Endothelial cell of umbilical vein (primary cell): ENCODE results near the gene COL13A1. TPM values are rescaled to one million over a fixed set of nuclear protein-coding genes. Genes with fewer than 3 reads are reported as not detected.

ENCODE experiments used
- BruUV-seq: library from RNA; stranded (reverse); fragments of 400-500 nt; replicated peaks from 2 replicates; lab custom pipeline; 2021; lab: Mats Ljungman, UMichigan
- CTCF ChIA-PET: fragments of 300-600, 350-600 bp; sonication (Branson Sonifier 250); formaldehyde crosslinking; loops from one replicate; lab custom pipeline; 2021; ENCODE audit warnings: antibody characterized with exemption, inconsistent platforms; lab: Charles Lee
- POLR2A ChIA-PET: fragments of 300-600, 350-600 bp; sonication (Branson Sonifier 250); formaldehyde crosslinking; loops from one replicate; lab custom pipeline; 2021; ENCODE audit warnings: antibody characterized with exemption, inconsistent platforms; lab: Charles Lee
- DNase-seq: peaks from one replicate; pipeline ENCODE4 v3.0.0-alpha.2; 2011; ENCODE audit warnings: low read depth, low spot score
- FAIRE-seq: peaks from 2 replicates; lab custom pipeline; 2011; peaks lifted over from hg19 to GRCh38; lab: Jason Lieb, UNC
- H2AFZ ChIP-seq: 2 replicates; pipeline ENCODE4 v1.6.0; 2012; ENCODE audit warnings: low read depth, low read length, control low read depth, inconsistent platforms
- H3K27ac ChIP-seq: 2 replicates; pipeline ENCODE4 v1.5.1; 2011; ENCODE audit warnings: low read depth, mild to moderate bottlenecking, control low read depth, low read length, moderate library complexity; ENCODE audit not compliant: insufficient read depth
- H3K27me3 ChIP-seq, 2 experiments: 2 replicates each; pipeline versions ENCODE4 v1.6.0 to v1.6.1; 2011; ENCODE audit warnings: low read length in 2 of 2, mixed read lengths in 1 of 2; ENCODE audit not compliant: control insufficient read depth in 2 of 2, insufficient read depth in 2 of 2
- H3K36me3 ChIP-seq, 2 experiments: 2 replicates in 1 of 2; 3 replicates in 1 of 2; pipeline ENCODE4 v1.5.1; 2011; ENCODE audit warnings: low read length in 2 of 2, mild to moderate bottlenecking in 1 of 2, moderate library complexity in 1 of 2; ENCODE audit not compliant: control insufficient read depth in 2 of 2, insufficient read depth in 2 of 2; ENCODE audit errors: extremely low read depth in 1 of 2
- H3K4me1 ChIP-seq: 3 replicates; pipeline ENCODE4 v1.5.1; 2011; ENCODE audit warnings: mild to moderate bottlenecking, low read length; ENCODE audit not compliant: control insufficient read depth, insufficient read depth; ENCODE audit errors: extremely low read depth
- H3K4me2 ChIP-seq: 2 replicates; pipeline ENCODE4 v1.6.1; 2011; ENCODE audit warnings: low read length, control low read depth, mixed read lengths; ENCODE audit not compliant: insufficient read depth
- H3K4me3 ChIP-seq, 3 experiments: fragments of 200-600 bp in 1 of 3; sonication (generic), shearing (Covaris generic) in 1 of 3; replicated peaks in 1 of 3; 2 replicates each; pipeline ENCODE4 v1.5.1; 2011 to 2016; ENCODE audit warnings: control low read depth in 3 of 3, low read length in 3 of 3, mild to moderate bottlenecking in 2 of 3, inconsistent platforms in 1 of 3, low read depth in 1 of 3, moderate library complexity in 1 of 3; ENCODE audit not compliant: insufficient read depth in 1 of 3
- H3K79me2 ChIP-seq: 2 replicates; pipeline ENCODE4 v1.6.0; 2012; ENCODE audit warnings: low read length, inconsistent platforms; ENCODE audit not compliant: control insufficient read depth, insufficient read depth
- H3K9ac ChIP-seq: replicated peaks from 2 replicates; pipeline ENCODE3; 2011; ENCODE audit warnings: low read length, control low read depth; ENCODE audit not compliant: insufficient read depth; ENCODE audit errors: extremely low read depth
- H3K9me1 ChIP-seq: replicated peaks from 3 replicates; pipeline ENCODE4 v1.6.0; 2011; ENCODE audit warnings: mild to moderate bottlenecking, low read length; ENCODE audit not compliant: control insufficient read depth, insufficient read depth; ENCODE audit errors: extremely low read depth
- H3K9me3 ChIP-seq: replicated peaks from 2 replicates; pipeline ENCODE4 v1.5.1; 2012; ENCODE audit warnings: low read length, inconsistent platforms; ENCODE audit not compliant: control insufficient read depth, insufficient read depth
- H4K20me1 ChIP-seq: replicated peaks from 2 replicates; pipeline ENCODE3; 2011; ENCODE audit warnings: mild to moderate bottlenecking, low read length; ENCODE audit not compliant: control insufficient read depth, insufficient read depth; ENCODE audit errors: extremely low read depth
- EZH2 ChIP-seq: IDR thresholded peaks from 2 replicates; pipeline ENCODE4 v1.6.1; 2012; ENCODE audit warnings: borderline replicate concordance, low read depth, mild to moderate bottlenecking, moderate library complexity, low read length, inconsistent platforms; ENCODE audit not compliant: severe bottlenecking
- FOS ChIP-seq: IDR thresholded peaks from 2 replicates; pipeline ENCODE4 v1.6.1; 2011; ENCODE audit warnings: mild to moderate bottlenecking, low read length, moderate library complexity, borderline replicate concordance; ENCODE audit not compliant: insufficient read depth
- GATA2 ChIP-seq: IDR thresholded peaks from 2 replicates; pipeline ENCODE4 v1.7.0; 2011; ENCODE audit warnings: low read depth, mild to moderate bottlenecking, moderate library complexity, mixed read lengths, low read length; ENCODE audit not compliant: insufficient read length, insufficient read depth
- JUN ChIP-seq: IDR thresholded peaks from 2 replicates; pipeline ENCODE4 v1.6.1; 2011; ENCODE audit warnings: borderline replicate concordance, low read depth; ENCODE audit not compliant: insufficient read length, insufficient read depth
- MYC ChIP-seq: IDR thresholded peaks from one replicate; pipeline ENCODE4 v1.6.1; 2011; ENCODE audit warnings: mild to moderate bottlenecking, low read depth, low read length
- POLR2A ChIP-seq: IDR thresholded peaks from 2 replicates; pipeline ENCODE4 v1.6.1; 2012; ENCODE audit warnings: low read depth, mild to moderate bottlenecking, control low read depth, low read length
- POLR2AphosphoS5 ChIP-seq: IDR thresholded peaks from 2 replicates; pipeline ENCODE4 v1.6.1; 2012; ENCODE audit warnings: low read depth, mild to moderate bottlenecking, control low read depth, low read length, moderate library complexity; ENCODE audit not compliant: insufficient read depth
- dilution Hi-C: fragments of 300-500 bp; cut with MboI; formaldehyde crosslinking; loops from one replicate; pipeline ENCODE4 v1.15.0; 2019; ENCODE audit warnings: low sequenced_read_pairs; ENCODE audit not compliant: extremely low pct_ligation_motif_present
- intact Hi-C: fragments of 100-400 bp; cut with micrococcal nuclease; formaldehyde crosslinking; loops from one replicate; pipeline ENCODE4 v1.10.0; 2022
- polyA plus RNA-seq, 4 experiments: library from polyadenylated mRNA; depleted of rRNA in 3 of 4; stranded (reverse) in 3 of 4; unstranded in 1 of 4; fragments of >200 nt; gene quantifications; 2 replicates each; pipeline versions ENCODE4 v1.2.1 to v1.2.3, GENCODE V29; 2011 to 2012; ENCODE audit warnings: missing spikeins in 1 of 4
- total RNA-seq: library from RNA; stranded (reverse); gene quantifications from 2 replicates; pipeline ENCODE4 v1.2.3, GENCODE V29; 2021
- TF ChIP-seq, protein P1 (sequence below): IDR thresholded peaks from 2 replicates; pipeline ENCODE4 v1.6.1; 2011; ENCODE audit not compliant: insufficient read depth, insufficient read length
- TF ChIP-seq, protein P2 (sequence below), 2 donors: IDR thresholded peaks; 1 replicate in 1 of 2; 2 replicates in 1 of 2; pipeline ENCODE4 v1.5.1; 2011; ENCODE audit warnings: low read length in 2 of 2, mild to moderate bottlenecking in 2 of 2, moderate library complexity in 2 of 2, control low read depth in 1 of 2, inconsistent platforms in 1 of 2, low read depth in 1 of 2; ENCODE audit not compliant: insufficient read depth in 1 of 2; ENCODE audit errors: extremely low read depth in 1 of 2

COL13A1 gene
- total and polyA plus RNA-seq, 2 donors (not counting 3 experiments of a cell fraction or from before 2014, with no cell fraction given), result 21.4 to 47.5 TPM

DNA sequence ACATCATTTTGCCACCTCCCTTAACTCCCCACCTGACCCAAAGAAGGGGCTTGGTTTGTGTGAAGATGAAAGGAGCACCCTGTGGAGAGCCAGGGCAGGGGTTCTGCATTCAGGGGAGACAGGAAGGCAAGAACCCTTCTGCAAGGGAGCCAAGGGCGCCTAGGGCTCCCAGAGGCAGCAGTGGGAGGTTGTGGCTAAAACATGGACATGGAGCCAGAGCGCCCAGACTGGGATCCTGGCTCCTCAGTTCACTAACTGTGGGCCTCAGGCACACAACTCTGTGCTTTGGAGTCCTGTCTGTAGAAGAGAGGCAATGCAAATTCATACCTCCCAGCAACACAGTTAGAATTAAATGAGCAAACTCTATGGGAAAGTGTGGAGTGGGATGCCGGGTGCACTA, 127.9 kb downstream of the COL13A1 start:
- Histone ChIP-seq H3K79me2 (no peaks in the 10 kb centered on the region), H3K9ac (no peak overlapping the region), H3K4me1 (no peaks in the 10 kb centered on the region), H4K20me1 (no peaks in the 10 kb centered on the region), H3K27ac (no peak overlapping the region), H3K27me3 (no peaks in the 10 kb centered on the region), H3K9me3 (no peaks in the 10 kb centered on the region), H3K36me3 (peaks cover 0 to 8% of the 10 kb centered on the region in 2 experiments), H3K9me1 (no peaks in the 10 kb centered on the region), H3K4me3 (no peak overlapping the region), H3K4me2 (no peak overlapping the region), H2AFZ (no peak overlapping the region)
- no peak for FAIRE-seq
- CTCF ChIA-PET, result no interaction called here
- DNase-seq, result no peak
- intact Hi-C loops, result no loop called here
- BruUV-seq, result no TSS peak
- POLR2A ChIA-PET, result no interaction called here
- dilution Hi-C loops, result no loop called here
- TF ChIP-seq GATA2 (no peak), MYC (no peak), EZH2 (no peak), FOS (no peak), JUN (no peak), POLR2A (no peak), POLR2AphosphoS5 (no peak)
- TF ChIP-seq, protein P1, sequence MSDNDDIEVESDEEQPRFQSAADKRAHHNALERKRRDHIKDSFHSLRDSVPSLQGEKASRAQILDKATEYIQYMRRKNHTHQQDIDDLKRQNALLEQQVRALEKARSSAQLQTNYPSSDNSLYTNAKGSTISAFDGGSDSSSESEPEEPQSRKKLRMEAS, result no peak
- TF ChIP-seq, protein P2, sequence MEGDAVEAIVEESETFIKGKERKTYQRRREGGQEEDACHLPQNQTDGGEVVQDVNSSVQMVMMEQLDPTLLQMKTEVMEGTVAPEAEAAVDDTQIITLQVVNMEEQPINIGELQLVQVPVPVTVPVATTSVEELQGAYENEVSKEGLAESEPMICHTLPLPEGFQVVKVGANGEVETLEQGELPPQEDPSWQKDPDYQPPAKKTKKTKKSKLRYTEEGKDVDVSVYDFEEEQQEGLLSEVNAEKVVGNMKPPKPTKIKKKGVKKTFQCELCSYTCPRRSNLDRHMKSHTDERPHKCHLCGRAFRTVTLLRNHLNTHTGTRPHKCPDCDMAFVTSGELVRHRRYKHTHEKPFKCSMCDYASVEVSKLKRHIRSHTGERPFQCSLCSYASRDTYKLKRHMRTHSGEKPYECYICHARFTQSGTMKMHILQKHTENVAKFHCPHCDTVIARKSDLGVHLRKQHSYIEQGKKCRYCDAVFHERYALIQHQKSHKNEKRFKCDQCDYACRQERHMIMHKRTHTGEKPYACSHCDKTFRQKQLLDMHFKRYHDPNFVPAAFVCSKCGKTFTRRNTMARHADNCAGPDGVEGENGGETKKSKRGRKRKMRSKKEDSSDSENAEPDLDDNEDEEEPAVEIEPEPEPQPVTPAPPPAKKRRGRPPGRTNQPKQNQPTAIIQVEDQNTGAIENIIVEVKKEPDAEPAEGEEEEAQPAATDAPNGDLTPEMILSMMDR (IDR thresholded peaks at IDR 0.05; ENCODE audit: extremely low read depth in 1 of 2, insufficient read depth in 1 of 2, low read depth in 1 of 2, low read length in 2 of 2), result no peak
